HG02970 (cell line): ENCODE results near the gene TEX19.

ENCODE experiments used
- ATAC-seq: cut with Tn5 transposase; IDR thresholded peaks from one replicate; pipeline ENCODE4 v1.9.1; 2021; ENCODE audit warnings: mild to moderate bottlenecking, moderate library complexity, moderate number of reproducible peaks; ENCODE audit not compliant: unreplicated experiment, low FRiP score

The TEX19 gene, protein sequence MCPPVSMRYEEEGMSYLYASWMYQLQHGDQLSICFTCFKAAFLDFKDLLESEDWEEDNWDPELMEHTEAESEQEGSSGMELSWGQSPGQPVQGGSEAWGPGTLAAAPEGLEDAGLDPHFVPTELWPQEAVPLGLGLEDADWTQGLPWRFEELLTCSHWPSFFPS

GRCh38 chr17:82358465-82359350, at the start of gene TEX19:
TEX19 (plus strand) TSS chr17:82359247; CDS start chr17:82362151, 2,904 bp downstream.
- no peak for ATAC-seq

DNA sequence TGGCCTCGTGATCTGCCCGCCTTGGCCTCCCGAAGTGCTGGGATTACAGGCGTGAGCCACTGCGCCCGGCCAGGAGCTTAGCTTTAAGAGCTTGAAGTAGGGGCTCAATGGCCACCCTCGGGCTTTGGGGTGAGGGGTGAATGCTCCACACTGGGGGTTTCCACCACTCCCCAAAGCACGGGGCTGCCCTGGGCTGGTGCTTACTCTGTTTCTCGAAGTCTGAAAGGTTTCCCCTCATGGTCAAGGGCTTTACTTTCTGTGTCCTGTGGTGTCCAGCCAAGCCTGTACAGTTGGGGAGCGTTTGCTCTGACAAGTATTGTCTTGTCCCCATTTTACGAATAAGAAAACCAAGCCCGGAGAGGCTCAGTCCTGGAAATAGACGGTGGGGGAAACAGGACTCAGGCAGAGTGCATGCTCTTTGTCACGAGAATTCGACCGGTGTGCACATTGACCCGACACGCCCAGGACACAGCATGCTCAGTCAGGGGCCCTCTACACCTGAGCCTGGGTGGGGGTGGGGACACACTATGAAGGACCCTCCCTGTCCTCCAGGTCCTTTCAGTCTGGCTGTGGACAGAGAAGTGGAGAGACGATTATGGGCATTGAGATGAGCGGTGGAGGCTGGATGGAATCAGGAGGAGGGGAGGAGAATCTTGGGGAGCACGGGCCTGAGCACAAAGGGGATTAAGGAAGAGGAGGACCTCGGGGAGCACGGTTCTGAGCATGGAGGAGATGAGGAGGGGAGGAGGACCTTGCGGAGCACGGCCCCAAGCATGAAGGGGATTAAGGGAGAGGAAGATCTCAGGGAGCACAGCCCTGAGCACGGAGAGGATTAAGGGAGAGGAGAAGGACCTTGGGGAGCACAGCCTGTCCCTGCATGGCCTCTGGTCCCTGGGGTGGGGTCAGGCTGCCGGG, 49.1 kb upstream of the TEX19 start:
- no peak for ATAC-seq

DNA sequence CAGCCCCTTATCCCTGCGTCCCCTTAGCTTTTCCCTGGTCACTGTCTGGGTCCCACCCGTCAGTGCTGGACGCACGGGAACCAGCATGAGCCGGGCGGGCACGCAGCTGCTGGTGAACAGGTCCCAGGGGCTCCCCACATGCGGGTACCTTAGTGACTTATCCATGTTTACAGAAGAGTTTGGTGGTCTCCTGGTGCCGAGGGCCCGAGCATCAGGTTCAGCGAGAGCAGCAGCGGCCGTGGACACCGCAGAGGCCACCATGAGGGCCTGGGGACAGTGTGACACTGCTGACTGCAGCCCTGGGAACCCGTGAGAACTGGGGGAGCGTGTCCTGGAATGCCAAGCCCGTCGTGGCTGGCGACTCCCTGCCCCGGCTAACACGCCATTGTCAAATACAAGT, 48.2 kb upstream of the TEX19 start:
- ATAC-seq = no peak

- ATAC-seq = no peak
Observed at GRCh38 chr17:82311971-82312370, 47.1 kb upstream of the TEX19 start.

DNA sequence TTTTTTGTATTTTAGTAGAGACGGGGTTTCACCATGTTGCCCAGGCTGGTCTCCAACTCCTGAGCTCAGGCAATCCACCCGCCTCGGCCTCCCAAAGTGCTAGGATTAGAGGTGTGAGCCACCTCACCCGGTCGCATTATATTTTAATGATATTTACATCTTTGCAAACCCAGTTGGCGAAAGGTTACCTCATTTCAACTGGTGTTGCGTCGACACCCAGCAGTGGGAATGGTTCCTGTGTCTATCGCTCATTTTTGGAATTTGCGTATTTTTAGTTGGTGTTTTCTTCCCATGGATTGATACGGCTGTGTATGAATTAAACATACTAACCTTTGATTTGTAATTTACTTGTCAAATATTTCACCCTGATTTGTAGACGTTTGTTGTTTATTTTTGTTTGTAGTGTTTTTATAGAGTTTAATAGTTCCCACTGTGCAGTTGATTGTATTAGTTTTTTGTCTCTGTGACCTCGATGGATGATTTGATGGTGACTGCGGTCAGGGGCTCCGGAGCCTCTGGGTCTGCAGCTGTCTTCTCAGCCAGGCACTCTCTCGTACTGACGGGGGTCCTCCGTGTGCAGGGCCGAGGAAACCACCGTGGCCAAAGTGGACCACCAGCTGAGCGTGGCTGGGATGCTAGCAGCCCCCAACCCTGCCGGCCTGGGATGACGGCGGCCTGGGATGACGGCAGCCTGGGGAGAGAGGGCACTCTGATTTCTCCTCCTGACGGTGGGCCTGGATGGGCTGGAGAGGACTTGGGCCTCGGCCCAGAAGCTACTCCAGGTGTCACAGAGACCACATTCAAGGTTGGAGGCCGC, 45.6 kb upstream of the TEX19 start:
- no peak for ATAC-seq

GRCh38 chr17:82314012-82314726, 44.9 kb upstream of the TEX19 start:
- no peak for ATAC-seq

DNA sequence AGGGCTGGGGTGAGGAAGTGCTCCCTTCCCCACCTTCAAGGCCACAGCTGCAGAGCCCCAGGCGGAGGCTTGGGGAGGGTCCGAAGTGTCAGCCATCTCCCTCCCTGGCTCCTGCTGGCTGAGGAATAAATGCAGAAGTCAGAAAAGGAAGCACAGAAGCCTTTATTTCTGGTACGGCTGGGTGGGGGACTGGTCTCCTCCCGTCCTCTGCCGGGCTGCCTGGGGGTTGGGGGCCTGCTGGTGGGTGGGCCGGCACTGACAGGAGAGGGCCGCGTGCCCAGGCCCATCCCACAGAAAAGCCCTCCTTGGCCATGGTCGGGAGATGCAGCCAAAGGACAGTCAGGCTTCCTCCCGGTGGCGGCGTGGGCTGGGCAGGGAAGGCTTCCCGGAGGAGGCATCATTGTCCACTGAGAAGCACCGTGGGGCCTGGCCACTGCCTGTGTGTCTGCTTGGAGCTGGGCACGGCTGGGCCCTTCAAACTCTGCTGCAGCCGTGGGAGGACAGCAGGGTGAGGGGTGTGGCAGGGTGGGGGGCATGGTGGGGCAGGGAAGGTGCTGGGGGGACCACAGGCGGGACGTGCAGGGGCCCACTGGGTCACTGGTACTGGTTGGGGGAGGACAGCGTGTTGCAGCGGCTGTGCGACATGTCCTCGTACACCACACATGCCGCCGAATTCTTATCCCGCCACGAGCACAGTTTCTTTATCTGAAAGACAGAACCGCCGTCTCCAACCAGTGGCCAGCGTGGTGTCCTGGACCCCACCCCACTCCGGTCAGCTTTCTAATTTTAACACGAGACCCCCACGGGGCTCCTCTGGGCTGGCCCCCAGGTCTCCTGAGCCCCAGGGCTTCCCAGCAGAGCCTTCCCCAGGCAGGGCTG, 44.1 kb upstream of the TEX19 start:
- no peak for ATAC-seq

- ATAC-seq = no peak
Observed at GRCh38 chr17:82315703-82316358, 43.2 kb upstream of the TEX19 start.

DNA sequence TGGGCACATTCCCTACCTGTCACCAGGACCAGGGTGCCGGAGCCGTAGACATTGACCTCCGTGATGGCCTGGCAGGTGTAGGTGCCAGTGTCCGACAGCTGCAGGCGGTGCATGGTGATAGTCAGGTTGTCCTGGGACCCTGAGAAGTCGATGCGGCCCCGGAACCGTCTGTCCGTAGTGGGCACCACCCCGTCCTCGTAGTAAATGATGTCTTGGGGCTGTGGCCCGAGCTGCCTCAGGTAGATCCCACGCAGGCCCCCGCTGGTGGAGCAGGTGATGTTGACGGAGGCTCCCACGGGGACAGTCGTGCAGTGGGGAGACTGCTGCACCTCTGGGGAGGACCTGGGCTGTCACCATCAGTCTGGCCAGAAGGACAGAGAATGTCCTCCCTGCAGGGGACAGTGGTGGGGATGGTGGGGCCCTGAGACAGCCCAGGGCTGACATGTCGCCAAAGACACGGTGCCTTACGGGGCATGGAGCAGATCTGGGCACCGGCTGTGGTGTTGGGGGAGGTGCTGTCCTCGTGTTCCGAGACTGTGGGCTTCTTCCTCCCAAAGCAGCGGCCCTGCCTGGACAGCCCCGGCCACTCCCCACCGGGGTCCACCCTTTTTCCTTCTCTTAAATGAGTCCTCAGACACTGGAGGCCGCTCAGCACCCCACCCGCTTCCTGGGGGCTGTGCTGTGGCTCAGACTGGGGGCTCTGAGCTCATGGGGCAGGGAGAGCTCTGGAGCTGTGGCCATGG, 42.2 kb upstream of the TEX19 start:
- ATAC-seq = no peak

DNA sequence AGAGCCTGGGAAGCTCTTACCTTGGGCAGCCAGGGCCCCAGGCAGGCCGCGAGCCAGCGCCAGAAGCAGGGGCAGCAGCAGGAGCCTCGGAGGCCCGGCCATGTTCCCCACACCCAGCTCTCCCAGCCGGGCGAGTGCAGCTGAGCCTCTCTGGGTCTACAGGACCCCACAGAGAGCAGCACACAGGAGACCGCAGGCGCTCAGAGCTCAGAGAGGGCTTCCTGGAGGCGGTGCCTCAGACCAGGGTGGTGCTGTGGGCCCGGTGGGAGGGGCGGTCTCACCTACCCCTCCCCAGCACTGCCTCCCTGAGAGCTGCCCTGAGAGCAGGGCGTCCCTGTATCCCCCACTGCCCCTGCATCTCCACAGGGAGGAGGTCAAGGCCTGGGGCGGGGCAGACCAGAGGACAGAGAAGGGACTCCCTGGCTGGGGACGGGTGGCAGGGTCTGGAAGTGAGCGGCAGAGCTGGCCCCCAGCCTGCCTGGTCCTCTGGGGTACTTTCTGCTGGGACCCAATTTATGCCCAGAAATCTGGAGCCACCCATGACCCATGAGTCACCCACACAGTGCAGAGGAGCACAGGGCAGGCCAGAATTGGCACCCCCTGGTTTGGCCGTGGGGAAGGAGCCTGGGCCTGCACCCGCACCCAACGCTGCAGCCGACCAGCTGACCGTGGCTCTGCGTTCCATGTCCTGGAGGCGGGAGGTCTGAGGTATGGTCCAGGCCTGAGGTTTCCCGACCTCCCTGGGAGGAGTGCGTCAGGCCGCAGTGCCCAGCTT, 41.5 kb upstream of the TEX19 start, which contains the start of gene CD7:
CD7 (minus strand) TSS at position 215 of the 775 bp plus-strand sequence; CDS start at position 102, 113 bp downstream.
- no peak for ATAC-seq

DNA sequence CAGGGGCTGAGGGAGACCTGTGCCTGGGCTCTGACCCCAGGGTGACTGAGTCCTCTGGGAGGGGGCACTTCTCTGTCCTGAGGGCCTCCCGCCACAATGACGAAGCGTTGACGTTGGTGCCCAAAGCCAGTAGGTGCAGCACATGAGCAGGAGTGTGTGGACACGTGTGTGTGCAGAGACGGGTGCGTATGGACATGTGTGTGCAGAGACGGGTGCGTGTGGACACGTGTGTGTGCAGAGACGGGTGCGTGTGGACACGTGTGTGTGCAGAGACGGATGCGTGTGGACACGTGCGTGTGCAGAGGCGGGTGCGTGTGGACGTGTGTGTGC, 40.9 kb upstream of the TEX19 start:
- no peak for ATAC-seq

DNA sequence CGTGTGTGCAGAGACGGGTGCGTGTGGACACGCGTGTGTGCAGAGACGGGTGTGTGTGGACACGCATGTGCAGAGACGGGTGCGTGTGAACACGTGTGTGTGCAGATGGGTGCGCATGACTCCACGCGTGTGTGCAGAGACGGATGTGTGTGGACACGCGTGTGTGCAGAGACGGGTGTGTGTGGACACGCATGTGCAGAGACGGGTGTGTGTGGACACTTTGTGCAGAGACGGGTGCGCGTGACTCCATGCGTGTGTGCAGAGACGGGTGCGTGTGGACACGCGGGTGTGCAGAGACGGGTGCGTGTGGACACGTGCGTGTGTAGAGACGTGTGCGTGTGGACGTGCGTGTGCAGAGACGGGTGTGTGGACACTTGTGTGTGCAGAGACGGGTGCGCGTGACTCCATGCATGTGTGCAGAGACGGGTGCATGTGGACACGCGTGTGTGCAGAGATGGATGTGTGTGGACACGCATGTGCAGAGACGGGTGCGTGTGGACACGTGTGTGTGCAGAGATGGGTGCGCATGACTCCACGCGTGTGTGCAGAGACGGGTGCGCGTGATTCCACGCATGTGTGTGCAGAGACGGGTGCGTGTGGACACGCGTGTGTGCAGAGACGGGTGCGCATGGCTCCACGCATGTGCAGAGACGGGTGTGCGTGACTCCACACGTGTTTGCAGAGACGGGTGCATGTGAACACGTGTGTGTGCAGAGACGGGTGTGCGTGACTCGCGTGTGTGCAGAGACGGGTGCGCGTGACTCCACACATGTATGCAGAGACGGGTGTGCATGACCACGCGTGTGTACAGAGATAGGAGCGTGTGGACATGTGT, 40.1 kb upstream of the TEX19 start:
- no peak for ATAC-seq

DNA sequence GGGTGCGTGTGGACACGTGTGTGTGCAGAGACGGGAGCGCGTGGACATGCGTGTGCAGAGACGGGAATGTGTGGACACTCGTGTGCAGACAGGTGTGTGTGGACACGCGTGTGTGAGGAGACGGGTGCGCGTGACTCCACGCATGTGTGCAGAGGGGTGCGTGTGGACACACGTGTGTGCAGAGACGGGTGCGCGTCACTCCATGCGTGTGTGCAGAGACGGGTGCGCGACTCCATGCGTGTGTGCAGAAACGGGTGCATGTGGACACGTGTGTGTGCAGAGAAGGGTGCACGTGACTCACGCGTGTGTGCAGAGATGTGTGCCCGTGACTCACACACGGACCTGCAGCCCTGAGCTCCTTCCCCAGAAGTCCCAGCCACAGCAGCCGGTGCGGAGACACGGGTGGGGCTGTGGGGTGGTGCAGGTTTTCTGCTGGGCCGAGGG, 39.4 kb upstream of the TEX19 start:
- ATAC-seq = no peak

GRCh38 chr17:82320140-82320840, 38.8 kb upstream of the TEX19 start:
- ATAC-seq = no peak
